Sigmoid colon (tissue), 7 donors: ENCODE data around the gene NACC2. TPM values are rescaled to one million over a fixed set of nuclear protein-coding genes. Genes with fewer than 3 reads are reported as not detected.

ENCODE experiments used
- DNase-seq: peaks from one replicate; pipeline ENCODE4 v3.0.0-alpha.2; 2019
- H3K27ac ChIP-seq, 4 donors: fragments of 200-600 bp; sonication (generic); one replicate each; pipeline ENCODE4 v1.5.1; 2016 to 2019; ENCODE audit warnings: mild to moderate bottlenecking in 1 of 4
- H3K27me3 ChIP-seq, 3 donors: fragments of 200-600 bp; sonication (generic); one replicate each; pipeline ENCODE4 v1.5.1; 2019; ENCODE audit warnings: mild to moderate bottlenecking in 1 of 3
- H3K36me3 ChIP-seq, 4 donors: fragments of 200-600 bp; sonication (generic); one replicate each; pipeline ENCODE4 v1.5.1; 2016 to 2019
- H3K4me1 ChIP-seq, 4 donors: fragments of 200-600 bp; sonication (generic); one replicate each; pipeline ENCODE4 v1.5.1; 2017 to 2019
- H3K4me3 ChIP-seq, 4 donors: fragments of 200-600 bp; sonication (generic); one replicate each; pipeline ENCODE4 v1.5.1; 2017 to 2019; ENCODE audit warnings: mild to moderate bottlenecking in 2 of 4, moderate library complexity in 1 of 4
- H3K9me3 ChIP-seq, 4 donors: fragments of 200-600 bp in 3 of 4; sonication (generic) in 3 of 4; one replicate each; pipeline versions ENCODE4 v1.5.1 to v1.6.1; 2013 to 2019
- CTCF ChIP-seq, 4 experiments: fragments of 450-650 bp in 3 of 4; fragments of 200-600 bp in 1 of 4; IDR thresholded peaks; one replicate each; pipeline ENCODE4 v1.5.1; 2016 to 2019; ENCODE audit warnings: antibody characterized with exemption in 4 of 4, mild to moderate bottlenecking in 3 of 4, moderate library complexity in 2 of 4
- EP300 ChIP-seq, 4 donors: sonication (generic); formaldehyde crosslinking; IDR thresholded peaks; one replicate each; pipeline ENCODE4 v1.6.1; 2017; ENCODE audit warnings: antibody characterized with exemption in 4 of 4
- POLR2A ChIP-seq, 2 donors: fragments of 450-650 bp; IDR thresholded peaks; one replicate each; pipeline ENCODE4 v1.6.1; 2016; ENCODE audit warnings: antibody characterized with exemption in 2 of 2, mild to moderate bottlenecking in 2 of 2, moderate library complexity in 2 of 2
- POLR2AphosphoS5 ChIP-seq, 4 donors: sonication (generic); formaldehyde crosslinking; IDR thresholded peaks; one replicate each; pipeline ENCODE4 v1.6.1; 2017; ENCODE audit warnings: antibody characterized with exemption in 4 of 4
- WGBS, 2 donors: extraction: QIAGEN DNeasy Blood & Tissue Kit; methylation state at CpG; one replicate each; pipeline ENCODE4 v1.1.7; 2013; 5-methylcytosine and 5-hydroxymethylcytosine counted together
- intact Hi-C: fragments of 100-400 bp; cut with DNase I; formaldehyde crosslinking; loops from one replicate; pipeline ENCODE4 v1.15.1; 2023
- polyA plus RNA-seq, 3 donors: library from polyadenylated mRNA; stranded (reverse); fragments of 200-250 nt; gene quantifications; one replicate each; pipeline ENCODE4 v1.2.3, GENCODE V29; 2013
- total RNA-seq, 4 donors: library from RNA; depleted of rRNA; stranded (reverse); fragments of >200 nt; gene quantifications; one replicate each; pipeline ENCODE4 v1.1.0, GENCODE V29; 2016
- donor health status: healthy with polysubstance abuse.
- donor health status: Bipolar disorder and iron deficiency.
- donor health status: healthy.

Gene NACC2
- total and polyA plus RNA-seq, 7 donors: 3.6 to 80.0 (median 41.6) TPM

- no peak overlapping the region for H3K27ac ChIP-seq
- WGBS, 2 donors: 88 to 91% methylated on average over 17 of the region's 17 CpGs
- peaks cover 3 to 40% (median 35%) of the 10 kb centered on the region in 4 donors for H3K4me1 ChIP-seq
- no peak for DNase-seq
- H3K4me3 ChIP-seq: no peak overlapping the region
- intact Hi-C loops: no loop called here
- peaks cover 4 to 54% (median 43%) of the 10 kb centered on the region in 3 donors for H3K27me3 ChIP-seq
- no peaks in the 10 kb centered on the region for H3K36me3 ChIP-seq
- no peaks in the 10 kb centered on the region for H3K9me3 ChIP-seq
- no peak for TF ChIP-seq CTCF (IDR thresholded peaks at IDR 0.05)
- TF ChIP-seq POLR2A (IDR thresholded peaks at IDR 0.05): no peak
- no peak for TF ChIP-seq POLR2AphosphoS5 (IDR thresholded peaks at IDR 0.05)
- no peak for TF ChIP-seq EP300 (IDR thresholded peaks at IDR 0.05)
Observed at GRCh38 chr9:135988493-135988892, 106.6 kb downstream of the NACC2 start.

GRCh38 chr9:135987838-135988404 is 107.2 kb downstream of the NACC2 start:
- Histone ChIP-seq H3K27ac (no peak overlapping the region), H3K4me1 (peaks cover 3 to 34% (median 32%) of the 10 kb centered on the region in 4 donors), H3K27me3 (peaks cover 4 to 58% (median 43%) of the 10 kb centered on the region in 3 donors), H3K4me3 (no peak overlapping the region), H3K36me3 (no peaks in the 10 kb centered on the region), H3K9me3 (no peaks in the 10 kb centered on the region)
- DNase-seq: no peak
- 69 to 85% methylated on average over 16 of the region's 16 CpGs for WGBS, 2 donors
- TF ChIP-seq EP300 (IDR thresholded peaks at IDR 0.05): no peak
- intact Hi-C loops: no loop called here

- H3K36me3 ChIP-seq: no peaks in the 10 kb centered on the region
- DNase-seq: no peak
- peaks cover 0 to 21% (median 18%) of the 10 kb centered on the region in 4 donors for H3K4me1 ChIP-seq
- H3K27ac ChIP-seq: no peak overlapping the region
- TF ChIP-seq EP300 (IDR thresholded peaks at IDR 0.05): no peak
- TF ChIP-seq POLR2A (IDR thresholded peaks at IDR 0.05): no peak
- TF ChIP-seq CTCF (IDR thresholded peaks at IDR 0.05): no peak
- TF ChIP-seq POLR2AphosphoS5 (IDR thresholded peaks at IDR 0.05): no peak
- WGBS, 2 donors: 71 to 82% methylated on average over 15 of the region's 15 CpGs
- peaks cover 4 to 67% (median 43%) of the 10 kb centered on the region in 3 donors for H3K27me3 ChIP-seq
- H3K4me3 ChIP-seq: no peak overlapping the region
- H3K9me3 ChIP-seq: no peaks in the 10 kb centered on the region
- intact Hi-C loops: no loop called here
Observed at GRCh38 chr9:135986605-135987004, 108.5 kb downstream of the NACC2 start.

- intact Hi-C loops: no loop called here
- H3K36me3 ChIP-seq: no peaks in the 10 kb centered on the region
- 82 to 91% methylated on average over 21 of the region's 21 CpGs for WGBS, 2 donors
- H3K4me1 ChIP-seq: peaks cover 0 to 19% (median 14%) of the 10 kb centered on the region in 4 donors
- no peaks in the 10 kb centered on the region for H3K9me3 ChIP-seq
- TF ChIP-seq POLR2AphosphoS5 (IDR thresholded peaks at IDR 0.05) (no peak), POLR2A (IDR thresholded peaks at IDR 0.05) (no peak), EP300 (IDR thresholded peaks at IDR 0.05) (no peak), CTCF (IDR thresholded peaks at IDR 0.05) (no peak)
- no peak overlapping the region for H3K27ac ChIP-seq
- no peak for DNase-seq
- no peak overlapping the region for H3K4me3 ChIP-seq
- peaks cover 4 to 67% (median 43%) of the 10 kb centered on the region in 3 donors for H3K27me3 ChIP-seq
Observed at GRCh38 chr9:135985889-135986288, 109.2 kb downstream of the NACC2 start.

GRCh38 chr9:135985459-135985774 is 109.7 kb downstream of the NACC2 start:
- H3K27ac ChIP-seq: no peak overlapping the region
- peaks cover 4 to 69% (median 42%) of the 10 kb centered on the region in 3 donors for H3K27me3 ChIP-seq
- peaks cover 0 to 17% (median 11%) of the 10 kb centered on the region in 4 donors for H3K4me1 ChIP-seq
- no peaks in the 10 kb centered on the region for H3K9me3 ChIP-seq
- intact Hi-C loops: no loop called here
- no peaks in the 10 kb centered on the region for H3K36me3 ChIP-seq
- no peak overlapping the region for H3K4me3 ChIP-seq
- TF ChIP-seq EP300 (IDR thresholded peaks at IDR 0.05) (no peak), POLR2AphosphoS5 (IDR thresholded peaks at IDR 0.05) (no peak), POLR2A (IDR thresholded peaks at IDR 0.05) (no peak), CTCF (IDR thresholded peaks at IDR 0.05) (no peak)
- DNase-seq: no peak
- 83 to 93% methylated on average over 14 of the region's 14 CpGs for WGBS, 2 donors
